Measurements from ENCODE around the gene A2M. TPM values are rescaled to one million over a fixed set of nuclear protein-coding genes. Genes with fewer than 3 reads are reported as not detected.

A2M gene
- total RNA-seq, 1 experiment from 2014 or later, result not detected

- H3K4me1 ChIP-seq (ENCODE audit: low read length), result no peaks in the 10 kb centered on the region
- H3K4me2 ChIP-seq (ENCODE audit: low read depth, low read length, poor library complexity, severe bottlenecking), result no peak overlapping the region
- H3K79me2 ChIP-seq (ENCODE audit: low read length), result no peaks in the 10 kb centered on the region
- no peaks in the 10 kb centered on the region for H3K27me3 ChIP-seq (ENCODE audit: low read length)
- no peaks in the 10 kb centered on the region for H3K9me2 ChIP-seq (replicated peaks; ENCODE audit: insufficient read depth, low read length)
- H2AFZ ChIP-seq (ENCODE audit: low read length), result no peak overlapping the region
- H3K9me3 ChIP-seq (ENCODE audit: low read length), result no peaks in the 10 kb centered on the region
- no peak overlapping the region for H3K9ac ChIP-seq (ENCODE audit: low read length)
- no peak for DNase-seq
- H4K20me1 ChIP-seq (ENCODE audit: insufficient read depth, low read depth, low read length), result no peaks in the 10 kb centered on the region
- no peak overlapping the region for H3K27ac ChIP-seq (ENCODE audit: low read length)
- H3K4me3 ChIP-seq (ENCODE audit: low read length), result no peak overlapping the region
- no peaks in the 10 kb centered on the region for H3K36me3 ChIP-seq (ENCODE audit: insufficient read depth, low read length)
Observed at GRCh38 chr12:9106610-9107541, 8.8 kb downstream of the A2M start.

DNA sequence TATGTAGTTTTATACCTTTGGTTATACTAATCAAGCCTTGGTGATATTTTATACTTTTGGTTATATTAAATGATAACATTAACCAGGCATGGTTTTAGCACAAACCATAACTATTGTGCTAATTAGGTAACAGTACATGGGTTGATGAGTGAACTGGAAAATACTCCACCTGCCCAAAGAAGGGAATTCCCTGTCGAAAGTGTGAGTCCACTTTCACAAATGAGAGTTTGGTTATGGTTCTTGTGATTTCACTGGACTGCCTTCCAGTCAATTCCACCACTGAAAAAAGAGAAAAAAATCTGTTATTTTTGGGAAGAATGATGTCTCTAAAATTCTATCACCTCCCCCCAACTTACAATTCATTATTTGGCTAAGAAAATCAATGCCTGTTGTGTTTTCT lies 9.7 kb downstream of the A2M start:
- Histone ChIP-seq H3K27me3 (ENCODE audit: low read length) (no peaks in the 10 kb centered on the region), H4K20me1 (ENCODE audit: insufficient read depth, low read depth, low read length) (no peaks in the 10 kb centered on the region), H2AFZ (ENCODE audit: low read length) (no peak overlapping the region), H3K9ac (ENCODE audit: low read length) (no peak overlapping the region), H3K9me2 (replicated peaks; ENCODE audit: insufficient read depth, low read length) (no peaks in the 10 kb centered on the region), H3K9me3 (ENCODE audit: low read length) (no peaks in the 10 kb centered on the region), H3K79me2 (ENCODE audit: low read length) (no peaks in the 10 kb centered on the region), H3K4me1 (ENCODE audit: low read length) (no peaks in the 10 kb centered on the region), H3K4me2 (ENCODE audit: low read depth, low read length, poor library complexity, severe bottlenecking) (no peak overlapping the region), H3K27ac (ENCODE audit: low read length) (no peak overlapping the region), H3K36me3 (ENCODE audit: insufficient read depth, low read length) (no peaks in the 10 kb centered on the region), H3K4me3 (ENCODE audit: low read length) (no peak overlapping the region)
- no peak for DNase-seq

- Histone ChIP-seq H3K4me1 (ENCODE audit: low read length) (no peaks in the 10 kb centered on the region), H3K9me2 (replicated peaks; ENCODE audit: insufficient read depth, low read length) (no peaks in the 10 kb centered on the region), H2AFZ (ENCODE audit: low read length) (no peak overlapping the region), H3K4me2 (ENCODE audit: low read depth, low read length, poor library complexity, severe bottlenecking) (no peak overlapping the region), H3K4me3 (ENCODE audit: low read length) (no peak overlapping the region), H3K27ac (ENCODE audit: low read length) (no peak overlapping the region), H4K20me1 (ENCODE audit: insufficient read depth, low read depth, low read length) (no peaks in the 10 kb centered on the region), H3K36me3 (ENCODE audit: insufficient read depth, low read length) (no peaks in the 10 kb centered on the region), H3K79me2 (ENCODE audit: low read length) (no peaks in the 10 kb centered on the region), H3K9ac (ENCODE audit: low read length) (no peak overlapping the region), H3K9me3 (ENCODE audit: low read length) (no peaks in the 10 kb centered on the region), H3K27me3 (ENCODE audit: low read length) (no peaks in the 10 kb centered on the region)
- no peak for DNase-seq
Observed at GRCh38 chr12:9104767-9105423, 10.8 kb downstream of the A2M start.

DNA sequence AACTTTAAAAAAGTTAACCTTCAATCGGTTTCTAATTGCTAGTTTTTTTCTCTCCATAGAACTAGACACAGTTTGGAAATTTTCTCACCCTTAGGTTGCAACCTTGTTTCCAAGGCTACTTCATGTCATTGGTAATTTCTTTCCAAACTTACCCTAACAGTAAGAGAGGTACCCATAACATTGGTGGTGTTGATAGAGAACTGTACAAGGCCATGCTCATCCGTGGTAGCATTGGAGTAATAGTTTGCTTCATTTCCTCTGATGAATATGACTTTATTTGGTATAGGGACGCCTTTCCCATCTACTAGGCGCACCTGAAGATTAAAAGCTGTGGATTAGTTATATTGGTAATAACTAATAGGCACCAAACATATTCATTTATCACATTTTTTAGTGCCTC lies 11.6 kb downstream of the A2M start:
- no peaks in the 10 kb centered on the region for H3K36me3 ChIP-seq (ENCODE audit: insufficient read depth, low read length)
- H3K4me1 ChIP-seq (ENCODE audit: low read length), result no peaks in the 10 kb centered on the region
- no peak overlapping the region for H3K27ac ChIP-seq (ENCODE audit: low read length)
- H3K9me3 ChIP-seq (ENCODE audit: low read length), result no peaks in the 10 kb centered on the region
- no peak for DNase-seq
- H3K4me2 ChIP-seq (ENCODE audit: low read depth, low read length, poor library complexity, severe bottlenecking), result no peak overlapping the region
- no peaks in the 10 kb centered on the region for H4K20me1 ChIP-seq (ENCODE audit: insufficient read depth, low read depth, low read length)
- no peak overlapping the region for H3K4me3 ChIP-seq (ENCODE audit: low read length)
- no peaks in the 10 kb centered on the region for H3K9me2 ChIP-seq (replicated peaks; ENCODE audit: insufficient read depth, low read length)
- no peak overlapping the region for H2AFZ ChIP-seq (ENCODE audit: low read length)
- H3K79me2 ChIP-seq (ENCODE audit: low read length), result no peaks in the 10 kb centered on the region
- H3K27me3 ChIP-seq (ENCODE audit: low read length), result no peaks in the 10 kb centered on the region
- H3K9ac ChIP-seq (ENCODE audit: low read length), result no peak overlapping the region

- no peaks in the 10 kb centered on the region for H3K9me2 ChIP-seq (replicated peaks; ENCODE audit: insufficient read depth, low read length)
- DNase-seq, result no peak
- H3K36me3 ChIP-seq (ENCODE audit: insufficient read depth, low read length), result no peaks in the 10 kb centered on the region
Observed at GRCh38 chr12:9103050-9103849, 12.5 kb downstream of the A2M start.

DNA sequence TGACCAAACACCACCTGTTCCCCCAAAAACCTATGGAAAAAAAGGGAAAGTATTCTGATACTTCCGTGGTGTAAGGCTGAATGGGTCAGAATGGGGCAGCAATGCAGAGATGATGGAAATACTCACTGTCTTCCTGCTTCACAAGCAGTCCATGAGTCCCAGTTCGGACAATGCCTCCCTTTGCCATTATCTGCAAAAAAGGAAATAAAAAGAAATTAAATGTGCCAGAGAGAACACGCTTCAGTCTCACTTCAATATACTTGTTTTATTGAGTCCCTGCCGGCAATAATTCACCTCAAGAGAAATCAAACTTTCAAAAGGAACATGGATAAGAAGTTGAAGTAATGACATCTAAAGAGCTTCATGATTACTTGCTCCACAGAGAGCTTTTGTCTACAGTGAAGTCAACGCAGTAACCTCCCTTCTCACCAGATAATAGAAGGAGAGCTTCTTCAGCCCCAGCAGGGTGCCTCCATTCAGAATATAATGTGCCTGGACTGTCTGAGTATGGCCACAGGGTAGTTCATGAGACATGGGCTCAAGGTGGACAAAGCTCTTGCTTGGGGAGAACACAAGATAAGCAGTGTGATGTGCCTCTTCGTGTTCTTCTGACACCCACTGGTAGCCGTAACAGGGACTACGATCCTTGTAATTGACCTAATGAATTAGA lies 14.6 kb downstream of the A2M start:
- no peaks in the 10 kb centered on the region for H3K36me3 ChIP-seq (ENCODE audit: insufficient read depth, low read length)
- H3K27me3 ChIP-seq (ENCODE audit: low read length), result no peaks in the 10 kb centered on the region
- H3K79me2 ChIP-seq (ENCODE audit: low read length), result no peaks in the 10 kb centered on the region
- H3K4me3 ChIP-seq (ENCODE audit: low read length), result no peak overlapping the region
- no peak overlapping the region for H2AFZ ChIP-seq (ENCODE audit: low read length)
- no peaks in the 10 kb centered on the region for H3K9me3 ChIP-seq (ENCODE audit: low read length)
- no peaks in the 10 kb centered on the region for H3K9me2 ChIP-seq (replicated peaks; ENCODE audit: insufficient read depth, low read length)
- no peak overlapping the region for H3K27ac ChIP-seq (ENCODE audit: low read length)
- no peak for DNase-seq
- H3K4me1 ChIP-seq (ENCODE audit: low read length), result no peaks in the 10 kb centered on the region
- no peak overlapping the region for H3K4me2 ChIP-seq (ENCODE audit: low read depth, low read length, poor library complexity, severe bottlenecking)
- no peaks in the 10 kb centered on the region for H4K20me1 ChIP-seq (ENCODE audit: insufficient read depth, low read depth, low read length)
- no peak overlapping the region for H3K9ac ChIP-seq (ENCODE audit: low read length)

More at GRCh38 chr12:9103050-9103849, 12.5 kb downstream of the A2M start:
- Histone ChIP-seq H3K9ac (ENCODE audit: low read length) (no peak overlapping the region), H3K4me2 (ENCODE audit: low read depth, low read length, poor library complexity, severe bottlenecking) (no peak overlapping the region), H3K9me3 (ENCODE audit: low read length) (no peaks in the 10 kb centered on the region), H3K4me3 (ENCODE audit: low read length) (no peak overlapping the region), H3K4me1 (ENCODE audit: low read length) (no peaks in the 10 kb centered on the region), H3K79me2 (ENCODE audit: low read length) (no peaks in the 10 kb centered on the region), H3K27me3 (ENCODE audit: low read length) (no peaks in the 10 kb centered on the region), H2AFZ (ENCODE audit: low read length) (no peak overlapping the region), H3K27ac (ENCODE audit: low read length) (no peak overlapping the region), H4K20me1 (ENCODE audit: insufficient read depth, low read depth, low read length) (no peaks in the 10 kb centered on the region)

DNA sequence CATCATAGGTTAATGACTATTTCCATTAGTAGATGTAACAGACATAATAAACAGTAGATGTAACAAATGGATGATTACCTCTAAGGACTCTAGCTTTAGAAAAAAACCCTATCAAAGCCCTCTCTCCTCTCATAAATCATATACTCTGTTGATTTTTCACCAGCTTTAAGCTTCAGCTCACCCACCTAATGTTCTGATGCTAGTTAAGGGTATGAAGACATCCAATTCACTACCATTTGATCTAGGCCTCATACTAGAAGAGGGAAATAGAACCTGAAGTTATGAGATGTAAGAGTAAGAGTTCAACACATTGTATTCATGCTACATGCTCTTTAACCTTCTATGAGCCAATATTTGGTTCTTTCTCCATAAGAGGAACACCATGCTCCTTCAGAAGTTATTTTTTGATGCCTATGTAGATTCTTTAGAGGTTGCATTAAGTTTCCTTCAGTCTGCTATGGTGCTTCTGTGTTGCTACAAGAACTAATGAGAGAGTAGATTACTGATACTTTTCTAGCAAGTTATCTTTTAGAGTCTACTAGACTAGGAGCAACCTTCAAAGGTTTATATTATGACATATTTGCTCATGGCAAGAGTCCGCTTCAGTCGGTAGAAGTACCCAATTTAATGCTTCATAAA lies 16.0 kb downstream of the A2M start:
- H3K4me3 ChIP-seq (ENCODE audit: low read length), result no peak overlapping the region
- H3K4me2 ChIP-seq (ENCODE audit: low read depth, low read length, poor library complexity, severe bottlenecking), result no peak overlapping the region
- no peaks in the 10 kb centered on the region for H3K79me2 ChIP-seq (ENCODE audit: low read length)
- no peaks in the 10 kb centered on the region for H3K9me3 ChIP-seq (ENCODE audit: low read length)
- no peak overlapping the region for H3K27ac ChIP-seq (ENCODE audit: low read length)
- no peaks in the 10 kb centered on the region for H3K36me3 ChIP-seq (ENCODE audit: insufficient read depth, low read length)
- H3K9ac ChIP-seq (ENCODE audit: low read length), result no peak overlapping the region
- no peak overlapping the region for H2AFZ ChIP-seq (ENCODE audit: low read length)
- no peak for DNase-seq
- no peaks in the 10 kb centered on the region for H3K9me2 ChIP-seq (replicated peaks; ENCODE audit: insufficient read depth, low read length)
- H3K4me1 ChIP-seq (ENCODE audit: low read length), result no peaks in the 10 kb centered on the region
- H3K27me3 ChIP-seq (ENCODE audit: low read length), result no peaks in the 10 kb centered on the region
- no peaks in the 10 kb centered on the region for H4K20me1 ChIP-seq (ENCODE audit: insufficient read depth, low read depth, low read length)

Measured in Karpas-422 (cell line).